ENCODE measurements around the gene GPR158.
"Not testable (repeated sequence)": the region's sequence is repeated elsewhere in the genome, so short reads cannot be mapped to it uniquely, and the experiment has no call there.

GPR158 gene

GRCh38 chr10:25297466-25297865 is 122.7 kb downstream of the GPR158 start:
- no peak overlapping the region for H3K4me3 ChIP-seq (ENCODE audit: low read length)
- no peak for TF ChIP-seq ZNF274 (IDR thresholded peaks at IDR 0.05; ENCODE audit: low read depth, low read length)

GRCh38 chr10:25300073-25300472 is 125.3 kb downstream of the GPR158 start:
- no peak for TF ChIP-seq ZNF274 (IDR thresholded peaks at IDR 0.05; ENCODE audit: low read depth, low read length)
- H3K4me3 ChIP-seq (ENCODE audit: low read length): no peak overlapping the region

- TF ChIP-seq ZNF274 (IDR thresholded peaks at IDR 0.05; ENCODE audit: low read depth, low read length): no peak
- no peak overlapping the region for H3K4me3 ChIP-seq (ENCODE audit: low read length)
Observed at GRCh38 chr10:25304606-25305005, 129.8 kb downstream of the GPR158 start.

GRCh38 chr10:25306386-25306785 is 131.6 kb downstream of the GPR158 start:
- no peak overlapping the region for H3K4me3 ChIP-seq (ENCODE audit: low read length)
- TF ChIP-seq ZNF274 (IDR thresholded peaks at IDR 0.05; ENCODE audit: low read depth, low read length): no peak

GRCh38 chr10:25308278-25308677 is 133.5 kb downstream of the GPR158 start:
- H3K4me3 ChIP-seq (ENCODE audit: low read length): no peak overlapping the region
- TF ChIP-seq ZNF274 (IDR thresholded peaks at IDR 0.05; ENCODE audit: low read depth, low read length): no peak

GRCh38 chr10:25317596-25318211 is 142.9 kb downstream of the GPR158 start:
- not testable (repeated sequence) for H3K4me3 ChIP-seq (ENCODE audit: low read length)

GRCh38 chr10:25327273-25327672 is 152.5 kb downstream of the GPR158 start:
- TF ChIP-seq ZNF274 (IDR thresholded peaks at IDR 0.05; ENCODE audit: low read depth, low read length): no peak
- no peak overlapping the region for H3K4me3 ChIP-seq (ENCODE audit: low read length)

- TF ChIP-seq ZNF274 (IDR thresholded peaks at IDR 0.05; ENCODE audit: low read depth, low read length): no peak
- H3K4me3 ChIP-seq (ENCODE audit: low read length): no peak overlapping the region
Observed at GRCh38 chr10:25328361-25328760, 153.6 kb downstream of the GPR158 start.

- not testable (repeated sequence) for H3K4me3 ChIP-seq (ENCODE audit: low read length)
Observed at GRCh38 chr10:25329587-25329986, 154.8 kb downstream of the GPR158 start.

- no peak for TF ChIP-seq ZNF274 (IDR thresholded peaks at IDR 0.05; ENCODE audit: low read depth, low read length)
Observed at GRCh38 chr10:25334445-25334844, 159.6 kb downstream of the GPR158 start.

GRCh38 chr10:25336330-25336729 is 161.5 kb downstream of the GPR158 start:
- no peak for TF ChIP-seq ZNF274 (IDR thresholded peaks at IDR 0.05; ENCODE audit: low read depth, low read length)

More at GRCh38 chr10:25334445-25334844, 159.6 kb downstream of the GPR158 start:
- H3K4me3 ChIP-seq (ENCODE audit: low read length): no peak overlapping the region

GRCh38 chr10:25338271-25338670 is 163.5 kb downstream of the GPR158 start:
- no peak overlapping the region for H3K4me3 ChIP-seq (ENCODE audit: low read length)
- TF ChIP-seq ZNF274 (IDR thresholded peaks at IDR 0.05; ENCODE audit: low read depth, low read length): no peak

More at GRCh38 chr10:25336330-25336729, 161.5 kb downstream of the GPR158 start:
- no peak overlapping the region for H3K4me3 ChIP-seq (ENCODE audit: low read length)

- no peak overlapping the region for H3K4me3 ChIP-seq (ENCODE audit: low read length)
- no peak for TF ChIP-seq ZNF274 (IDR thresholded peaks at IDR 0.05; ENCODE audit: low read depth, low read length)
Observed at GRCh38 chr10:25339966-25340365, 165.2 kb downstream of the GPR158 start.

- no peak for TF ChIP-seq ZNF274 (IDR thresholded peaks at IDR 0.05; ENCODE audit: low read depth, low read length)
- no peak overlapping the region for H3K4me3 ChIP-seq (ENCODE audit: low read length)
Observed at GRCh38 chr10:25349520-25349919, 174.7 kb downstream of the GPR158 start.

GRCh38 chr10:25356609-25357008 is 181.8 kb downstream of the GPR158 start:
- no peak overlapping the region for H3K4me3 ChIP-seq (ENCODE audit: low read length)
- TF ChIP-seq ZNF274 (IDR thresholded peaks at IDR 0.05; ENCODE audit: low read depth, low read length): no peak

- no peak overlapping the region for H3K4me3 ChIP-seq (ENCODE audit: low read length)
- no peak for TF ChIP-seq ZNF274 (IDR thresholded peaks at IDR 0.05; ENCODE audit: low read depth, low read length)
Observed at GRCh38 chr10:25357269-25357668, 182.5 kb downstream of the GPR158 start.

Measured in GM08714 (cell line).